Measurements from ENCODE around the gene PHYKPL.
A peak's percentile ranks its signal among the peaks of the same experiment; 100 is the strongest.
"Not testable (repeated sequence)": the region's sequence is repeated elsewhere in the genome, so short reads cannot be mapped to it uniquely, and the experiment has no call there.

The PHYKPL gene

DNA sequence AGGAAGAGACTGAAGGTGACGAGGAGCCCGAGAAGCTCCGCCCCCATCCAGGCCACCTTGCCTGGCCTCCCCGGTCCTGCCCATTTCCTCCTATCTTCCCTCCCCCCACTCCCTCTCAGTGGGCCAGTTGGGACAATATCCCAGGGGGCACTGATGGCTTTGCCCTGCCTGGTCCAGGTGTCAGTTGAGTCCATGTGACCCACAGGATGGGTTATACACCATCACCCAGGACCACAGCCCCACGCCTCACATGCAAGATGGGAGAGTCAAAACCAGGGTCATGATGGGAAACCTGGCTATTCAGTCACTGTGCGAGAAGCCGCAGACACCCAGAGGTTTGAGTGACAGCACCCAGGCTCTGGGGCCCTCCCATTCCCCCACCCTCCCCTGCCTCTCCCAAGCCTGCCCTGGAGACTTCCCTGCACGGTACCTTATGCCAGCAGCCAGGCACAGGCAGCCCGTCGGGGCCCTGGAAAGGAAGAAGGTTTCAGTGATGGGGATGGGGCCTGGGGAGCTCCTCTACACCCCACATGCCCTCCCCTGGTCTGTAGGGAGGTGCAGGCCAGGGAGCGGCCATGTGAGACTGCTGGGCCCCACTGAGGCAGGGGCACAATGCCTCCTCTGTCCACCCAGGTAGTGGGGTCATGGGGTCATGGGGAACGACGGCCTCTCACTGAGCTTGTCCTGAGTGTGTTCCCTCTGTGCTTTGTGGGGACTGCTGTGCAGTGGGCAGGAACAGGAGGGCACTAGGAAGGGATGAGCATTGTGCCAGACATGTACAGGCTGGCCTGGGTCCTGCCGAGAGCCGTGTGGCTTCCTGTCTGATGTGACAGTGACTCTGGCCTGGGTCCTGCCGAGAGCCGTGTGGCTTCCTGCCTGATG, 6.3 kb upstream of the PHYKPL start:
- no peak for DNase-seq

DNA sequence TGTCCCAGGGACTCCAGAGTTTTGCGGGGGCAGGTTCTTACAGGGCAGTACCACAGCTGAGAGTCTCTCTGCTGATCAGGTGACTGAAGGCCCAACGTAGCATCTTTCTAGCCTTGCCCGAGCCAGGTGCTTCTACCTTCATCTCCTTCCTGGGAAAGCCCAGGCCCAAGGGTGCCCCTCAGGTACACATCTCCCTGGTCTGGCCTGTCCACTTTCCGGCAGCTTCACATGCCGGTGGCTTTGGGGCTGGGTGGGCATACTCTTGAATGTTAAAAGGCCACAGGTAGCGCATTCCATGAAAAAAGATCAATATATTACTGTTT, 5.7 kb upstream of the PHYKPL start:
- DNase-seq, result no peak

GRCh38 chr5:178237431-178238312, 5.1 kb upstream of the PHYKPL start:
- no peak for DNase-seq

GRCh38 chr5:178236679-178237078, 4.1 kb upstream of the PHYKPL start:
- DNase-seq, result no peak

DNA sequence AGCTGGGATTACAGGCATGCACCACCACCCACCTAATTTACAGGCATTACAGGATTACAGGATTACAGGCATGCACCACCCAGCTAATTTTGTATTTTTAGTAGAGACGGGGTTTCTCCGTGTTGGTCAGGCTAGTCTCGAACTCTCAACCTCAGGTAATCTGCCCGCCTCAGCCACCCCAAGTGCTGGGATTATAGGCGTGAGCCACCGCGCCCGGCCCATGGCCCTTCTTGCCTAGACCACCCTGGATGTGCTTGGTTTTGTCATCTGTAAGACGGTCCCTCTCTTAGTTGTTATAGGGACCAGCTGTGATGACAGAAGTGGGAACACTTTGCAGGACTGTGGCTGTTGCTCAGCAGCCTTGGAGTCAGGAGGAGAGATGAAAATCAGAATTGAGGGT, 3.5 kb upstream of the PHYKPL start:
- DNase-seq, result no peak

GRCh38 chr5:178235588-178235974, 3.0 kb upstream of the PHYKPL start:
- DNase-seq, result no peak

DNA sequence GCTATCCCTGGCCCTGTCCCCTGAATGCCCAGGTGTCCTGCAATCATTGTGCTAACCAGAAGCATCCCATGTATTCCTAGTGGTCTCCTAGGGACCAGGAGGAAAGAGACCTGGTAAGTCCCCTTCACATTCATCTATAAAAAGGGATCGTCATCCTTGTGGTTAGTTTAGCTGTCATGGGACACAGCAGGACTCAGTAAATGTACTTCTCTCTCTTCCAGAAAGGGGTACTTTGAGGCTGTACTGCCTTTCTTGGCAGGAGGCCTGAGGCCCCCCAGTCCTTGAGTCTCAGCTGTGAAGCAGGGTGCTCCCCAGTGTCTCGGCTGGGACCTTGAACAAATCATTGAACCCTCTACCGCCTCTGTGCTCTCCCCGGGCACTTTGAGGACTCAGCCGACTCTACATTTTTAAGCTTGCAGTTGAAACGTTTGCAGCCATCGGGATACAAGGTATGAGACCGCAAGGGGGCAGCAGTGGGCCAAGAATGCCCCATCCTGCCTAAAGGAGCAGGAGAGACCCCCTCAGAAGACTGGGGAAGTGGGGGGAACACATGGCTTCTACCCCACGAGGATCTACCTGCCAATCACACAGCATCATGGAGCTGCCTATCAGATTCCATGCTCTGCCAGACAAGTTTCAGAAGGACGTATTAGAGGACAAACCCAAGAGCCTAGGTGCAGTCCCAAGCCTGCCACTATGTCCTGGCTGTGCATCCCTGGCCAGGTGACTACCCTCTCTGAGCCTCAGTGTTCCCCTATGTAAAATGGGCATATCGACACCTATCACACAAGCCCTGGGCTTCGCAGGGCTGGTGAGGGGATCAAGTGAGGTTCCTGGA, 2.4 kb upstream of the PHYKPL start:
- peak; percentile 68 for DNase-seq

- no peak for DNase-seq
Measured at GRCh38 chr5:178234121-178234749, 1.6 kb upstream of the PHYKPL start.

GRCh38 chr5:178232920-178233429, 373 bp upstream of the PHYKPL start:
- no peak for DNase-seq

GRCh38 chr5:178231539-178232123, 971 bp downstream of the PHYKPL start:
- no peak for DNase-seq

DNA sequence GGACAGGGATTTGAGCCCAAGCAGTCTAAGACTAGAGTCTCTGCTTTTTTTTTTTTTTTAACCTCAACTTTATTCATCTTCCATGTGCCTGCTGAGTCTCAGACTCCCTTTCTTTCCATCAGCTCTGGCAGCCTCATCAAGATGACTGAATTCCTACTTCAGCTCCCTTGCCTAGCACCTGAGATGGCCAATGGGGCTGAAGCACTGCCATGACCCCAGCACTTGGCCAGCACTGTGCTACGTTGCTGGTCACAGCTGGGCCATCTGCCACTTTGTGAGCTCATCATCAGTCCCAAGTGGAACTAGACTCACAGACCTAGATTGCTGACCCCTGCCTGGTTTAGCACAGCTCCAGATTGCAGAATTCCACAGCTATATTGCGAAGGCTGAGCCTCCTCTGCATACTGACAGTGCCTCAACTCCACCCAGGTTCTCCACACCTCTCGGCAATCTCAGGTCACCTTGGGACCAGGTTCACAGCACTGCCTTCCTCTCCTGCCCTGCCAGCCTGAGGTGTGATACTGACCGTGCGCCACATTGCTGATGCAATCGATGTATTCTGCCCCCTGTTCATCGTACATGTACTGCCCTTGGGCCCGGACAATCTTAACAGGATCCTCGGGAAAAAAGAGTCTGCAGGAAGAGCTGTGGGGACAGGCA, 1.6 kb downstream of the PHYKPL start:
- no peak for DNase-seq

GRCh38 chr5:178229861-178230260, 2.7 kb downstream of the PHYKPL start:
- no peak for DNase-seq

DNA sequence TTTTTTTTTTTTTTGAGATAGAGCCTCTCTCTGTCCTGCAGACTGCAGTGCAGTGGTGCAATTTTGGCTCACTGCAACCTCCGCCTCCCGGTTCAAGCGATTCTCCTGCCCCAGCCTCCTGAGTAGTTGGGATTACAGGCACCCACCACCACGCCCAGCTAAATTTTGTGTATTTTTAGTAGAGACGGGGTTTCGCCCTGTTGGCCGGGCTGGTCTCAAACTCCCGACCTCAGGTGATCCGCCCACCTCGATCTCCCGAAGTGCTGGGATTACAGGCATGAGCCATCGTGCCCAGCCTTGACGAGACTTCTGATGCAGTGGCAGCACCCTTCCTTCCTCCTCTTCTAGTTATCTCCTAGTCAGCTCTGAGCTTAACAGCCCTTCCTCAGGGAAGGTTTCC, 3.5 kb downstream of the PHYKPL start:
- not testable (repeated sequence) for DNase-seq

GRCh38 chr5:178228609-178229008, 4.0 kb downstream of the PHYKPL start:
- DNase-seq, result no peak

- DNase-seq, result no peak
Measured at GRCh38 chr5:178227929-178228328, 4.7 kb downstream of the PHYKPL start.

- no peak for DNase-seq
Measured at GRCh38 chr5:178227138-178227659, 5.4 kb downstream of the PHYKPL start.

DNA sequence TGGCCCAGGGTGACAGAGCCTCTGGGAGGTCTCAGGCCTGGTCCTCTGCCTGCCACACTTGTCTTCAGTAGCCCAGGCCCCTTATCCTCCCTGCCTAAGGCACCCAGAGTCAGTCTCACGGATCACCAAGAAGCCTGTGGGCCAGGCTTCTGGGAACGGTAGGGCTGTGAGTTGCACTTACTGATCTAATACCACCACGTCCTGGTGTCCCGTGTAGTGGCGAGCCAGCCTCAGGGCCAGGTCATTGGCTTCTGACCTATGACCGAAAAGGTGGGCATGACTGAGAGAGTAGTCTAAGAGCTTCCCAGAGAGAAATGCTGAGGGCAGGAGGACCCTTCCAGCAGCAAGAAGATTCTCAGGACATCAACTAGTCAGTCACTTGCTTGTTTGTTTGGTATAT, 7.4 kb downstream of the PHYKPL start:
- DNase-seq, result no peak

DNA sequence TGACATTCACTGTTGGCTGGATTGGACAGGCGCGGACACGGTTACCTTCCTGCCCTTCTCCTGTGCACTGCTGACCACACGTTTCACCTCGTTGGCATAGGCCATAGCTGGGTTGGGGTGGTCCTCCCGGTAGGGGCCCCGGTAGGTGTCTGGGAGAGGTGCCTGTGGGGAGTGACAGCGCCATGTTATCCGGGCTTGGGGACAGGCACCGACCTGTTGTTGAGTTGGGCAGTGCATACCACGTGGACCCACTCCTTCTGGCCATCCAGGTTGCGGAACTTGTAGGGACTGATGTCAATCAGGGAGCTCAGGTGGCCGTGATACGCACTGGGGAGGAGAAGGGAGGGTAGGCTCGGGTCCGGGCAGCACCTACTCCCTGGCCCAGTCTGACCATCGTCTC, 8.2 kb downstream of the PHYKPL start:
- no peak for DNase-seq

DNA sequence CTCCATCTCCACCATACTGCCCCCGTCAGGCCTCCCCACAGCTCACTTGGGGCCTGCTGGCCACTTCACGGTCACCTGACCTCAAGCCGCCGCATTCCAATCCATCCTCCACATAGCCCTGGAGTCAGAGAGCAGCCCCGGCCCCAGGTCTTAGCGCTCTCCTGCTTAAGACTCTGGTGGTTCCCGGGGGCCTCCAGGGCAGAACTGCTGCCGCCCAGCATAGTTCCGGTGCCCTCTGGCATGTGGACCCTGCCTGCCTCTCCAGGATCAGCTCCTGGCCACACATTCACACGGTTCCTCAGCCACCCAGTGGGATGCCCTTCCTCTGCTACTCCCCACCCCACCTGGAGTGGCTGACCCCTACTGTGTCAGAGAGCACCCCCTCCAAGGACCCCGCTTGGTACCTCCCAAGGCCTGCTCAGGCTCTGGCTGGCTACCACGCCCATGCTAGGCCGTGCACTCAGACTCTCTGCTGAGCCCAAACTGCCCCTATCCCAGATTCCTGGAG, 8.7 kb downstream of the PHYKPL start:
- no peak for DNase-seq

GRCh38 chr5:178223196-178223773, 9.3 kb downstream of the PHYKPL start:
- no peak for DNase-seq

GRCh38 chr5:178222292-178222691, 10.3 kb downstream of the PHYKPL start:
- DNase-seq, result no peak
